Measurements from ENCODE around the gene ZNF18.
A peak's percentile ranks its signal among the peaks of the same experiment; 100 is the strongest.

ZNF18 gene

GRCh38 chr17:11997147-11997971 lies at the start of gene ZNF18:
ZNF18 (minus strand) TSS chr17:11997475; CDS start chr17:11992829, 4,646 bp downstream.
- DNase-seq = peak; percentile 96 to 97

DNA sequence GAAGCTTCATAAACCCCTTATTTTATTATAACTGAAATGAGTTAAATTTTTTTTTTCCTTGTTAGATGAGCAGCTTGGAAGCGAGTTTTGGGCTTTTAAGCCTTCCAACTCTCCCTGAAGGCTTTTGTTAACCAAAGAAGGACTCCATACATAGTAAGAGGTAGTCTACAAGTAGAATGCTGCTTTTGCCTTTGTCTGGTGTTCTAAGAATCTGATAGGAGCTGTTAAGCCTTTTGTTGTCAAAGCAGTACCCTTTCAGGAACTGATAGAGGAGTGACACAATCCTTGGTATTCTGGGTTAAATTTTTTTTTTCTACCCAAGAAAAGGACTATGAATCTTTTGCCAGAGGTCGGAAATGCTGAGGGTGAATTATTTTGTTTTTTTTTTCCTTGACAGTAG lies 49.5 kb upstream of the ZNF18 start:
- no peak for DNase-seq

- DNase-seq = no peak
These were observed 46.4 kb upstream of the ZNF18 start for GRCh38 chr17:12043702-12044101.

DNA sequence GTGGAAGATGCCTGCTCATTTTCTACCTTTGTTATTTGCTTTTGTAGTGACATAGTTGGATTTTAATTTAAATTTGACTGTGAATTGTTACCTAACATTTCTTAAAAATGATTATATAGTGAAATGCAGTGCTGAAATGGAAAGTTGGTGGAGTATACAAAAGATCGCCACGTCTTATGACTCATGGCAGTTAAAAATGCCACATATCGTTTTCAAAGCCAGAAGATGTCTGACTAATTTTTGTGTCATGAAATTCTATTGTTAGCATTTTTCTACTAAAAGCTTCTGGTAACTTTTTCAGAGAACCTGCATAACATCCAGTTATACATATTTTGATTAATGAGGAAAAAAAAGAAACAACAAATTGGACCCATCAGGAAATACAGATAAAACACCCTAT lies 44.0 kb upstream of the ZNF18 start:
- DNase-seq = no peak

DNA sequence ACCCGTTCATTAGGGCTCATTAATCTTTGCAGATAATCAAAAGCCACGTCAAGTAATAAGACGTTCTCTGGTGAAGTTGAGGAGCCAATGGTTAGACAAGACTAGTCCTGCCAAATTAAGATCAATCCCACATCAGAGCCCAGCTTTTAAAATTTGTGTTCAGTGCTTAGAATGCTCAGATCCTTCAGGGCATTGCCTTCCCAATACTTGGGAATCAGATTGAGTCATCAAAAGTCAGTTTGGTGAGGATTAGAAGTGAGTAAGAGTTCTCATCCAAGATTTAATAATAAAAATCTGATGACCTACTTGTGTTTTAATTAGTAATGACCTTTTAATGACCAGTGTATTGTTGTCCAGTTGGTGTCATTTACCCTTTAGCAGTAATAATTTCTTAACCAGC lies 43.2 kb upstream of the ZNF18 start:
- DNase-seq = no peak

GRCh38 chr17:12037970-12038369 lies 40.7 kb upstream of the ZNF18 start:
- DNase-seq = no peak

GRCh38 chr17:12035673-12036072 lies 38.4 kb upstream of the ZNF18 start:
- DNase-seq = no peak

- no peak for DNase-seq
These were observed 37.3 kb upstream of the ZNF18 start for GRCh38 chr17:12034538-12034937.

DNA sequence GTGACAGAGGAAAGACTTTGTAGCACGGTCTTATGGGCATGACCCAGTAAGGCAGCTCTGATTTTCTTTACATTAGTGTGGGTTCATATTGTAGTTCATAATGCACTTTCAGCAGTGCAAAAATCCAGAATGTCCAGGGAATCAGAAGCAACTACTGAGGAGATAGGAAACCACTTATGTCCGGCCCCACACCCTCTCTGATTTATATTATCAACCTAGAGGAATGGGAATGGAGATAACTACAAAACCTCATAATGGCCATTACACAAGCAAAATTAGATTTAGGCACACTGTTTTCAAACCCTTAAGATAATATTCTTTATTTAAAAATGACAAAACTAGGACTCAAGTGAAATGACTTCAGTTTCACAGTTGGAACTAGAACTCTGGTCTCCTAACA lies 31.3 kb upstream of the ZNF18 start:
- no peak for DNase-seq

GRCh38 chr17:12027658-12028057 lies 30.4 kb upstream of the ZNF18 start:
- no peak for DNase-seq

GRCh38 chr17:12024327-12024726 lies 27.1 kb upstream of the ZNF18 start:
- no peak for DNase-seq

DNA sequence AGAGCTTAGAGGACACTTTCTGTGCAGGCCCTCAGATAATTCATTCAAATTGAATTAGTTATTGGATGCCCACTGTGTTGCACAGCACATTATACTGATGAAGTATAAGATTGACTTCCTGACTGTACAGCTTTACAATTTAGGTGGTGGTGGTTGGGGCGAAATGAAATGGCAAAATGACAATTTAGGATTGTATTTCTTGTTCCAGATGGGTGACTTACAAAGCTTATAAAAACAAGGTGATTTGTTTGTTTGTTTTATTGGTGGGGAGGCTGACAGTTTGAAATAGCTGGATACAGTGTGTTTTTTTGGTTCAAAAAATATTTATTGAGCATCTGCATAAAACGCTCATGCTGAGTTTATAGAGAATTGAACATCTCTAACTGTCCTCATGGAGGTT lies 25.0 kb upstream of the ZNF18 start:
- DNase-seq = no peak

GRCh38 chr17:12021623-12022140 lies 24.4 kb upstream of the ZNF18 start:
- peak; percentile 33 for DNase-seq

DNA sequence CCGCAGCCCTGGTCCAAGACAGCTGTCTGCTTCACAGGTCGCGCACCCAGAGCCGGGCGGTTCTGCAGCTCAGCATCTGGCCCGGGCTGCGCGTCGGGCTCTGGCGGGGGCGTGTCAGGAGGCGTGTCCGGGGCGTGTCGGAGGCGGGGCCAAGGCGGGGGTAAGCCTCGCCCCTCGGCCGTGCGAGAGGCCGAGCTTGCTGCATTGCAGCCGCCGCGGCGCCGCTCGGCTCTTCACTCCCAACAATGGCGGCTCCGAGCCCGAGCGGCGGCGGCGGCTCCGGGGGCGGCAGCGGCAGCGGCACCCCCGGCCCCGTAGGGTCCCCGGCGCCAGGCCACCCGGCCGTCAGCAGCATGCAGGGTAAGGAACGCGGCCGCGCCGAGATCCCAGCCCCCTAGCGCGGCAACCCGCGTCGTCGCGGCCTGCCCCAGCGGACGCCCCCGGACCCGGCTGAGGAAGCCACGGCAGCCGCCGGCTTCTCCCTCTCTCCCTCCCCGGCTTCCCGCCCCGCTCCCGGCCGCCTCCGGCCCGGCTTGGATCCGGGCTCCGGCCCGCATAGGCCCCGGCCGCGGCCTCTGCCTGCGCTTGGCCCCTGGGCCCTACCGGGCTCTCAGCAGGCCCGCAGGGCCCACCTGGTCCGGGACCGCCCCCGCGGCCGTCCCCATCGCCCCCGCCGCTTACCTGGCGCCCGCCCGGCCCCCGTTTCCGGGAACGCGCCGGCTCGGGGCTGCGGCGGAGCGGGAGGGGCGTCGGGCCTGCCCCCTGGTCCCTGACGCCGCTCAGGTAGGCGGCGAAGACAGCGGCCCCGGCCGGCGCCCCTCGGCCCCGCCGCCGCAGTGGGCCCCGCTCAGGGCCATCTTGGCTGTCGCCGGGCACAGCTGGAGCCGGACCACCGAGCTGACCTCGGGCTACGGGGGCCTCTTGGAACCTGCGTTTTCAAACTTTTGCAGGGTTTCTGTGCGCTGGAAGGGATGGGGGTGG lies 23.7 kb upstream of the ZNF18 start, which contains the start of gene MAP2K4:
TSS of gene MAP2K4 (plus strand) at position 236 of the 981 bp plus-strand sequence. CDS start at position 246, 10 bp downstream.
- DNase-seq = peak; percentile 83 to 96

DNA sequence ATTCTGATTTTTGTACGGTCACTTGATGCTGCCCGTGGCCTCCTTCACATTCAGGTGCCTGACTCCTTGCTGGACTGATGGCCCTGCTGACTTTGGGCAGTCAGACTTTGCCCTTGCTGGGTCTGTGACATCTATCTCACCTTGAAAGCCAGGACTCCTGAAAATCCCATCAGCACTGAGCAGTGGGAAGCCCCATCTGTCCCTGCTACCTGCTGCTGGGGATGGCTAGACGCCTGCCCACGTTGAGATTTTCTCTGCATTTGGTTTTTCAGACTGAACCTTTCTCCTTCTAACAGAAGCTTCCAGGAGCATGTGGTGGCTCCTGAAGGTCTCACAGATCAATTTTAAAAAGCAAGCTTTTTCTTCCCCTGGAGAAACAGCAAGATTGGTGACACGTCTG lies 10.2 kb upstream of the ZNF18 start:
- DNase-seq = no peak

- peak; percentile 55 to 61 for DNase-seq
These were observed 2.4 kb upstream of the ZNF18 start for GRCh38 chr17:11999696-12000095.

GRCh38 chr17:11997972-11998233 lies 628 bp upstream of the ZNF18 start:
- DNase-seq = no peak

- peak; percentile 70 to 74 for DNase-seq
These were observed 541 bp downstream of the ZNF18 start for GRCh38 chr17:11996722-11997146.

- DNase-seq = no peak
These were observed 5.8 kb downstream of the ZNF18 start for GRCh38 chr17:11991461-11991860.

GRCh38 chr17:11990363-11990983 lies 6.8 kb downstream of the ZNF18 start:
- no peak for DNase-seq

- DNase-seq = peak in 1 of 2 donors; percentile 28
These were observed 10.3 kb downstream of the ZNF18 start for GRCh38 chr17:11986942-11987329.

GRCh38 chr17:11986179-11986941 lies 10.9 kb downstream of the ZNF18 start:
- no peak for DNase-seq

All from inflammatory macrophage treated with lipopolysaccharide for 1 hour (primary cell).